SHP77 treated with DMSO at 0.1 percent for 48 hours (cell line): ENCODE data around the gene C3orf20.

Source experiments
- DNase-seq: peaks from one replicate; lab custom pipeline; 2025; lab: John Stamatoyannopoulos, UW

The C3orf20 gene

DNA sequence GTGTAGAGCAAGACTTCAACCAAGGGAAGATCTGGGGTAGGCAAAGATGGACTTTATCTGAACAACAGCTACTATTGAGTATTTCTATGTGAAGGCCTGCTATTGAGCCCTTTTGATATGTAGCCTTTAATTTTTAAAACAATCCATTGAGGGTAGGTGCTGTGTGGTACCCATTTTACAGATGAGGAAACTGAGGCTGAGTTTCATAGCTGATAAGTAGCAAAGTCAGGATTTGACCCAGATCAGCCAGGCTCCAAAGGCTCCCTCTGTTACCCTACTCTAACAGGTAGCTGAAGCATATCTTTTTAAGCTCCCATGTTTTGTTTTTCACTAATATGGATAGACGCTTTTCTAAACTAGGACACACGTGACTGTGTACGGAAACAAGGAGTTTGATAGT is 141.4 kb downstream of the C3orf20 start:
- DNase-seq: no peak

DNA sequence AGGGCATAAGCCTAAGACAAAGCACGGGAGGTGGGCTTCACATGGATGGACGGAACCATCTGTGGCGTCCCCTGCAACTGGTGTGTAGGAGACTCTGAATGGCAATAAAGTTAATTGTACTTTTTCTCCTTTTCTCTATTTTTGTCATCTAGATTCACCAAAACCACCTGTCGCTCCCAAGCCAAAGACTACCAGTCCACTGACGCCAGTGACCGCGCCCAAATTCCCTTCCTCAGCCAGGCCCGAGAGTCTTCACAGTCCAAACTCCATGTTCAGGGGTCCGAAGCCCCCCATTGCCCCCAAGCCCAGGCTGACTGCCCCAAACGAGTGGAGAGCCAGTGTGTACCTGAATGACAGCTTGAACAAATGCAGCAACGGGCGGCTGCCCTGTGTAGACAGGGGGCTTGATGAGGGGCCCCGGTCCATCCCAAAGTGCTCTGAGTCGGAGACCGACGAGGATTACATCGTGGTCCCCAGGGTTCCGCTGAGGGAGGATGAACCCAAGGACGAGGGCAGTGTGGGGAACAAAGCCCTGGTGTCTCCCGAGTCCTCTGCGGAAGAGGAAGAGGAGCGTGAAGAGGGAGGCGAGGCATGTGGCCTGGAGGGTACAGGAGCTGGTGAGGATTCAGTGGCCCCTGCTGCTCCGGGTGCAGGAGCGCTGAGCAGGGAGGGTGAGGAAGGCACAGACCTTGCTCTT is 144.0 kb downstream of the C3orf20 start, which contains the start of gene FGD5:
Gene FGD5, plus strand, starts transcription at position 159 of the 697 bp plus-strand sequence. Its CDS starts 110 bp downstream, at position 269.
- DNase-seq: no peak

DNA sequence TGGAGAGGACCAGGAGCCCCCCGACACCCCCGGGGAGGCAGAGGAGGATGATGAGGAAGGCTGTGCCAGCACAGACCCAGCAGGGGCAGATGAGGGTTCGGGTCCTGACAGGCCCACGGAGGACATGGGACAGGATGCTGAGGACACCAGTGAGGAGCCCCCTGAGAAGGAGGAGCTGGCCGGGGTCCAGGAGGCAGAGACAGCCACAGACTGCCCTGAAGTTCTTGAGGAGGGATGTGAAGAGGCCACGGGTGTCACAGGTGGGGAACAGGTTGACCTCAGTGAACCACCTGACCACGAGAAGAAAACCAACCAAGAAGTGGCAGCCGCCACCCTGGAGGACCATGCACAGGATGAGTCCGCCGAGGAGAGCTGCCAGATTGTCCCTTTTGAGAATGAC is 144.7 kb downstream of the C3orf20 start:
- DNase-seq: no peak

DNA sequence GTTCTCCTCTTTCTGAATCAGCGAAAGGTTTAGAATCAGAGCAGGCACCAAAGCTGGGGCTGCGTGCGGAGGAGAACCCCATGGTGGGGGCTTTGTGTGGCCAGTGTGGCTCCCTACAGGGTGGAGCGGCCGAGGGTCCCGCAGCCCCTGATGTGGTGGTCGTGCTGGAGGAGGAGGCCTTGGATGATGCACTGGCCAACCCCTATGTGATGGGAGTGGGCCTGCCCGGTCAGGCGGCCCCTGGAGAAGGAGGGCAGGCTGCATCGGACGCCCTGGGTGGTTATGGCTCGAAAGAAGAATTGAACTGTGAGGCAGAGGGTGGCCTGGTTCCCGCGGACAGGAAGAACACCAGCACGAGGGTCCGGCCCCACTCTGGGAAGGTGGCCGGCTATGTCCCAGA is 145.2 kb downstream of the C3orf20 start:
- no peak for DNase-seq

DNA sequence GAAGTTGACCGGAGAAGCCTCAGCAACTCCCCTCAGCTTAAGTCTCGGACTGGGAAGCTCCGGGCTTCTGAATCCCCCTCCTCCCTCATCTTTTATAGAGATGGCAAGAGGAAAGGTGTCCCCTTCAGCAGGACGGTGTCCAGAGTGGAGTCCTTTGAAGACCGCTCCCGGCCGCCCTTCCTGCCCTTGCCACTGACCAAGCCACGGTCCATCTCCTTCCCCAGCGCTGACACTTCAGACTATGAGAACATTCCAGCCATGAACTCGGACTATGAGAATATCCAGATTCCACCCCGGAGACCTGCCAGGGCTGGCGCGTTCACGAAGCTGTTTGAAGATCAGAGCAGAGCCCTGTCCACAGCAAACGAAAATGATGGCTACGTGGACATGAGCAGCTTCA is 146.2 kb downstream of the C3orf20 start:
- DNase-seq: no peak

DNA sequence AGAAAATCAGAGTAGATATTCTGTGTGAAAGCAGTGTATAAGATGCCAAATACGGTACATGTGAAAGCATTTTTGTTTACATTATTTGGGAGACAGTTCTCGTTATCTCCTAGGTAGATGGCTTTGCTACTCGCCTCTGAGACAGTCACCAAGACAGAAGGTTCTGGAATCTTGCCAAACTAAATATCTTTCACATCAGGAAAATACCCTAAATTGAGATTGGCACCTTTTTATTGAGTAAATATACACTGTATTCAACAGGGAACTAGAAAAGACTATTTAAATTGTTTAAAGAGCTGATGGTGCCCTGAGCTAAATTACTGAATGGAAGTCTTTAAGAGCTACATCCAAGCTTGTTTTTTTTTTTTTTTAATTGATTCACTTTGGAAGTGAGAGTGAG is 147.2 kb downstream of the C3orf20 start:
- DNase-seq: no peak
